Endodermal cell (in vitro differentiated cells): ENCODE data around the gene LYRM4. TPM values are rescaled to one million over a fixed set of nuclear protein-coding genes. Genes with fewer than 3 reads are reported as not detected.
"Not testable (repeated sequence)": the region's sequence is repeated elsewhere in the genome, so short reads cannot be mapped to it uniquely, and the experiment has no call there.

ENCODE experiments used
- DNase-seq: peaks from one replicate; pipeline ENCODE4 v3.0.0-alpha.2; 2017
- H3K27ac ChIP-seq: 2 replicates; pipeline ENCODE4 v1.5.1; 2013; ENCODE audit warnings: mild to moderate bottlenecking, low read depth, low read length, moderate library complexity
- H3K27me3 ChIP-seq: 2 replicates; pipeline ENCODE4 v1.6.1; 2013; ENCODE audit warnings: mild to moderate bottlenecking, low read length, moderate library complexity; ENCODE audit not compliant: insufficient read depth, control insufficient read depth, poor library complexity, severe bottlenecking
- H3K36me3 ChIP-seq: 2 replicates; pipeline ENCODE4 v1.7.0; 2013; ENCODE audit warnings: mild to moderate bottlenecking, low read length, moderate library complexity; ENCODE audit not compliant: control insufficient read depth, insufficient read depth
- H3K4me1 ChIP-seq: one replicate; pipeline ENCODE4 v1.7.0; 2013; ENCODE audit warnings: low read length; ENCODE audit not compliant: control insufficient read depth, insufficient read depth
- H3K4me3 ChIP-seq: 2 replicates; pipeline ENCODE4 v1.5.1; 2013; ENCODE audit warnings: mild to moderate bottlenecking, low read length, moderate library complexity
- H3K9ac ChIP-seq: 2 replicates; pipeline ENCODE4 v1.6.1; 2013; ENCODE audit warnings: mild to moderate bottlenecking, low read length, moderate library complexity; ENCODE audit not compliant: poor library complexity, severe bottlenecking; ENCODE audit errors: extremely low read depth
- H3K9me3 ChIP-seq: 2 replicates; pipeline ENCODE4 v1.6.1; 2013; ENCODE audit warnings: mild to moderate bottlenecking, low read length, moderate library complexity; ENCODE audit not compliant: control insufficient read depth
- H3K27ac Mint-ChIP-seq: 2 replicates; pipeline ENCODE4 v1.8.0; 2020; ENCODE audit warnings: mixed read lengths
- H3K27me3 Mint-ChIP-seq: 2 replicates; pipeline ENCODE4 v1.8.0; 2021; ENCODE audit warnings: mild to moderate bottlenecking, mixed read lengths; ENCODE audit not compliant: insufficient read depth
- H3K36me3 Mint-ChIP-seq: 2 replicates; pipeline ENCODE4 v1.8.0; 2020; ENCODE audit warnings: low read depth, mixed read lengths
- H3K4me1 Mint-ChIP-seq: 2 replicates; pipeline ENCODE4 v1.8.0; 2020; ENCODE audit warnings: mixed read lengths
- H3K4me3 Mint-ChIP-seq: 2 replicates; pipeline ENCODE4 v1.8.0; 2020; ENCODE audit warnings: mild to moderate bottlenecking, moderate library complexity, mixed read lengths
- H3K9me3 Mint-ChIP-seq: 2 replicates; pipeline ENCODE4 v1.8.0; 2020; ENCODE audit warnings: mild to moderate bottlenecking, mixed read lengths
- WGBS, 2 experiments: methylation state at CpG; one replicate each; pipeline versions ENCODE4 v1.1.5 to v1.1.7; 2013; ENCODE audit warnings: missing lambda C conversion rate in 2 of 2, mixed read lengths in 1 of 2; ENCODE audit not compliant: insufficient coverage in 1 of 2, insufficient read length in 1 of 2; 5-methylcytosine and 5-hydroxymethylcytosine counted together
- total RNA-seq, 2 donors: library from RNA; stranded (reverse); fragmentation: NEBNext Ultra II Directional in 1 of 2; extraction: Animal tissue kit (Norgen Biotek cat#: 25700) in 1 of 2; gene quantifications; 2 replicates in 1 of 2; 3 replicates in 1 of 2; pipeline ENCODE4 v1.2.1, GENCODE V29; 2021
- TF ChIP-seq, protein P1 (sequence below): fragments of 200-600 bp; sonication (generic); conservative IDR thresholded peaks from 2 replicates; pipeline ENCODE4 v1.5.0; 2021; ENCODE audit warnings: antibody characterized with exemption, mild to moderate bottlenecking

Gene LYRM4
- total RNA-seq, 2 donors from 2014 or later, result 32.1 to 44.3 TPM

DNA sequence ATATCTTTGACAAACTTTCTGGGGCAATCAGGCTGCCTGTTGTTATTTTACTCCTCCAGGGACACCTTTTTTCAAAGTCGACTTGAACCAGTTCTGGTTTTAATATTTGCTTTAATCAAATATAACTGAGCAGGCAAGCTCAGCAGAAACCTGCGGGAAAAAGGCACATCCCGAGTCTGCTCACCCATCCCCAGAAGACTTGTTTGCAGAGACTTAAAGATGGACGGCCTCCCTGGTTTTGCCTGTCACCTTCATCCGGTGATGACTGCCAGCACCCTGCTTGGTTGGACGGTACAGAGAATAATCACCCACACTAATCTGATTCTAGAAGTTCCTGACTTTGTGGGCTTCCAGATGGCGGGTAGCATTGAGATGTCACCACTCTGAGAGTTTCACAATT, 138.8 kb downstream of the LYRM4 start:
- H3K27me3 Mint-ChIP-seq, result no peaks in the 10 kb centered on the region
- Histone ChIP-seq H3K4me3 (no peak overlapping the region), H3K27ac (no peak overlapping the region), H3K27me3 (no peaks in the 10 kb centered on the region), H3K9me3 (no peaks in the 10 kb centered on the region), H3K4me1 (peaks cover 8% of the 10 kb centered on the region), H3K36me3 (no peaks in the 10 kb centered on the region), H3K9ac (no peak overlapping the region)
- peaks cover 3% of the 10 kb centered on the region for H3K36me3 Mint-ChIP-seq
- no peak overlapping the region for H3K27ac Mint-ChIP-seq
- H3K9me3 Mint-ChIP-seq, result peaks cover 8% of the 10 kb centered on the region
- no peak for DNase-seq
- H3K4me1 Mint-ChIP-seq, result peaks cover 18% of the 10 kb centered on the region
- H3K4me3 Mint-ChIP-seq, result no peak overlapping the region
- 94 to 96% methylated on average over 7 of the region's 7 CpGs for WGBS, 2 experiments
- TF ChIP-seq, protein P1, sequence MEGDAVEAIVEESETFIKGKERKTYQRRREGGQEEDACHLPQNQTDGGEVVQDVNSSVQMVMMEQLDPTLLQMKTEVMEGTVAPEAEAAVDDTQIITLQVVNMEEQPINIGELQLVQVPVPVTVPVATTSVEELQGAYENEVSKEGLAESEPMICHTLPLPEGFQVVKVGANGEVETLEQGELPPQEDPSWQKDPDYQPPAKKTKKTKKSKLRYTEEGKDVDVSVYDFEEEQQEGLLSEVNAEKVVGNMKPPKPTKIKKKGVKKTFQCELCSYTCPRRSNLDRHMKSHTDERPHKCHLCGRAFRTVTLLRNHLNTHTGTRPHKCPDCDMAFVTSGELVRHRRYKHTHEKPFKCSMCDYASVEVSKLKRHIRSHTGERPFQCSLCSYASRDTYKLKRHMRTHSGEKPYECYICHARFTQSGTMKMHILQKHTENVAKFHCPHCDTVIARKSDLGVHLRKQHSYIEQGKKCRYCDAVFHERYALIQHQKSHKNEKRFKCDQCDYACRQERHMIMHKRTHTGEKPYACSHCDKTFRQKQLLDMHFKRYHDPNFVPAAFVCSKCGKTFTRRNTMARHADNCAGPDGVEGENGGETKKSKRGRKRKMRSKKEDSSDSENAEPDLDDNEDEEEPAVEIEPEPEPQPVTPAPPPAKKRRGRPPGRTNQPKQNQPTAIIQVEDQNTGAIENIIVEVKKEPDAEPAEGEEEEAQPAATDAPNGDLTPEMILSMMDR, result no peak

DNA sequence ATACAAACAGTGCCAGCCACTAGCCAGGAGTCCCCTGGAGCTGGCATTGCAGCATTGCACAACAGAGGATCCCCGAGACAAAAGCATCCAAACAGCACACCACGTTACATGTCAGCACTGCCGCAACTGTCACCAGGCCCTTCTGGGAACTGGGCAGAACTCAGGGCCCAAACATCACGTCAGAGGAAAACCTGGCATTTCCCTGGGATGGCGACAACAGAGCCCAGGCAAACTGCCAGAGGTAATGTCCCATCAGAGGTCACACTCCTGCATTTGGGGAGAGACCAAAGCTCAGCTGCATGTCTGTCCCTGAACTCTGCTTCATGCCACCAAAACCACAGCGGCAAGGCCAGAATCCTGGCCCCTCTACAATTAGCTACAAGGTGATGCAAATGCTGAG, 139.3 kb downstream of the LYRM4 start:
- Histone ChIP-seq H3K27me3 (no peaks in the 10 kb centered on the region), H3K36me3 (no peaks in the 10 kb centered on the region), H3K4me1 (peaks cover 8% of the 10 kb centered on the region), H3K9me3 (no peaks in the 10 kb centered on the region), H3K4me3 (no peak overlapping the region), H3K27ac (no peak overlapping the region), H3K9ac (no peak overlapping the region)
- no peaks in the 10 kb centered on the region for H3K27me3 Mint-ChIP-seq
- H3K4me3 Mint-ChIP-seq, result no peak overlapping the region
- peaks cover 16% of the 10 kb centered on the region for H3K4me1 Mint-ChIP-seq
- 95 to 96% methylated on average over 6 of the region's 6 CpGs for WGBS, 2 experiments
- TF ChIP-seq, protein P1, result no peak
- DNase-seq, result no peak
- peaks cover 8% of the 10 kb centered on the region for H3K9me3 Mint-ChIP-seq
- H3K27ac Mint-ChIP-seq, result no peak overlapping the region
- H3K36me3 Mint-ChIP-seq, result peaks cover 3% of the 10 kb centered on the region

DNA sequence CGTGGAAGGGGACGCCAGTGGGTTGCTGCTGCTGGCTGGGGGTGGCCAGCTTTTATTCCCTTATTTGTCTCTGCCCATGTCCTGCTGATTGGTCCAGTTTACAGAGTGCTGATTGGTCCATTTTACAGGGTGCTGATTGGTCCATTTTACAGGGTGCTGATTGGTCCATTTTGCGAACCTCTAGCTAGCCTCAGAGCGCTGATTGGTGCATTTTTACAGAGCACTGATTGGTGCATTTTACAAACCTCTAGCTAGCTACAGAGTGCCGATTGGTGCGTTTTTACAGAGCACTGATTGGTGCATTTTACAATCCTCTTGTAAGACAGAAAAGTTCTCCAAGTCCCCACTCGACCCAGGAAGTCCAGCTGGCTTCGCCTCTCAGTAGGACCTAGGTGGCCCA, 140.2 kb downstream of the LYRM4 start:
- not testable (repeated sequence) for H3K9me3 ChIP-seq, H3K27ac ChIP-seq, H3K4me3 Mint-ChIP-seq, H3K36me3 ChIP-seq, H3K4me1 Mint-ChIP-seq, H3K27me3 Mint-ChIP-seq, H3K27ac Mint-ChIP-seq, DNase-seq, H3K36me3 Mint-ChIP-seq, H3K4me1 ChIP-seq, H3K9ac ChIP-seq, H3K27me3 ChIP-seq, H3K9me3 Mint-ChIP-seq, H3K4me3 ChIP-seq
- WGBS, 2 experiments, result 93 to 94% methylated on average over 5 to 8 of the region's 8 CpGs

DNA sequence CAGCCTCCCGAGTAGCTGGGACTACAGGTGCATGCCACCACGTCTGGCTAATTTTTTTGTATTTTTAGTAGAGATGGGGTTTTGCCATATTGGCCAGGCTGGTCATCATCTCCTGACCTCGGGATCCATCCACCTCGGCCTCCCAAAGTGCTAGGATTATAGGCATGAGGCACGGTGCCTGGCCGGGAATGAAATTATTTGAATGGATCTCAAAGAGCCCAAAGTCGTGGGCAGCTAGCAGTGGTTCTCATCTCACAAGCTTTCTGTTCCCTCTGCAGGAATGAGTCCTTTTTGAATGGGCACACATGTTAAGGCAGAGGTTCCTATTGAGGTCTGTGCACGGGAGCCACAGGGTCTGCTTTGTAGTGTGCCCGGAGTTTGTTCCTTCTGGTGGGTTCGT, 140.7 kb downstream of the LYRM4 start:
- H3K9ac ChIP-seq, result no peak overlapping the region
- peaks cover 1% of the 10 kb centered on the region for H3K4me1 Mint-ChIP-seq
- no peaks in the 10 kb centered on the region for H3K27me3 Mint-ChIP-seq
- H3K4me3 Mint-ChIP-seq, result no peak overlapping the region
- no peak overlapping the region for H3K27ac Mint-ChIP-seq
- H3K4me1 ChIP-seq, result no peaks in the 10 kb centered on the region
- H3K36me3 Mint-ChIP-seq, result peaks cover 3% of the 10 kb centered on the region
- DNase-seq, result no peak
- H3K27ac ChIP-seq, result no peak overlapping the region
- TF ChIP-seq, protein P1, result no peak
- H3K9me3 ChIP-seq, result no peaks in the 10 kb centered on the region
- no peak overlapping the region for H3K4me3 ChIP-seq
- no peaks in the 10 kb centered on the region for H3K36me3 ChIP-seq
- WGBS, 2 experiments, result 95 to 97% methylated on average over 7 to 10 of the region's 10 CpGs
- peaks cover 8% of the 10 kb centered on the region for H3K9me3 Mint-ChIP-seq
- no peaks in the 10 kb centered on the region for H3K27me3 ChIP-seq
